ENCODE measurements around the gene GPC6. TPM values are rescaled to one million over a fixed set of nuclear protein-coding genes. Genes with fewer than 3 reads are reported as not detected.

Gene GPC6
- total and polyA plus RNA-seq, 4 donors: 5.9 to 29.1 (median 18.2) TPM

DNA sequence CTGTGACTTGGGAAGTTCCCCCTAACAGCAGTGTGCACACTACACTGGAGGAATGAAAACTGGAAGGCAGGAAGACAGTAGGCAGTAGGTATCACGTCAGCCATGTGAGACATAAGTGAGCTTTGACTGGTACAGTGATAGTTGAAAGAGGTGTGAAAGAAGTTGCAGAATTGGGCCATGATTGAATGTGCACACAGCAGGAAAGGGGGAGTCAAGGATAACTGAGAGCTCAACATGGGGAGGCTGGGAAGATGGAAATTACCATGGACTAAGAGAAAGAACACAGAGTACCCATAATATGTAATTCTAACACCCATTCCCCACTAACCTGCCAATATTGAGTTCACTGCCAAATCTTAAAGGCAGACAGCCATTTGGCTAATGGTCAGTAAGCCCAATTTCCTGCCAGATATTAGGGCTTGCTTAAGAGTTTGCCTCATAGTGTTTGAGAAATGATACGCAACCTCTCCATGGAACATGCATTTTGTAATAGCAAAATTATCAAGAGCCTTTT is 931.2 kb downstream of the GPC6 start:
- Histone ChIP-seq H3K36me3 (ENCODE audit: control insufficient read depth in 4 of 4, insufficient read depth in 3 of 4, low read depth in 1 of 4, low read length in 3 of 4) (no peaks in the 10 kb centered on the region), H3K9me3 (ENCODE audit: control insufficient read depth in 4 of 4, low read length in 3 of 4) (no peaks in the 10 kb centered on the region), H3K4me3 (ENCODE audit: low read depth in 1 of 3, low read length in 3 of 3) (no peak overlapping the region), H3K9ac (ENCODE audit: low read depth in 1 of 2, low read length in 2 of 2) (no peak overlapping the region), H3K27ac (ENCODE audit: low read depth in 1 of 2, low read length in 2 of 2) (peak overlapping the region in 1 of 2 donors; percentile 13), H3K27me3 (ENCODE audit: control insufficient read depth in 4 of 4, insufficient read depth in 4 of 4, low read length in 3 of 4) (no peaks in the 10 kb centered on the region), H3K4me1 (ENCODE audit: control insufficient read depth in 4 of 4, insufficient read depth in 4 of 4, low read length in 3 of 4) (peaks cover 4 to 43% (median 33%) of the 10 kb centered on the region in 4 donors)
- TF ChIP-seq RXRA (IDR thresholded peaks at IDR 0.05) (peak; percentile 89 to 94), SP1 (IDR thresholded peaks at IDR 0.05) (peak; percentile 78), RAD21 (IDR thresholded peaks at IDR 0.05) (peak; percentile 63 to 67), HNF4G (IDR thresholded peaks at IDR 0.05) (peak; percentile 48), NR2F2 (IDR thresholded peaks at IDR 0.05) (peak; percentile 51), JUND (IDR thresholded peaks at IDR 0.05) (peak; percentile 83 to 93), EGR1 (IDR thresholded peaks at IDR 0.05; ENCODE audit: low read depth in 2 of 2) (peak in 1 of 2 donors; percentile 40), HNF4A (conservative IDR thresholded peaks at IDR 0.05) (peak; percentile 83 to 85), FOXA1 (IDR thresholded peaks at IDR 0.05) (no peak), GABPA (IDR thresholded peaks at IDR 0.05 in 1 of 2, conservative IDR thresholded peaks at IDR 0.05 in 1 of 2) (no peak), YY1 (IDR thresholded peaks at IDR 0.05) (peak; percentile 90)
- TF ChIP-seq, protein P1, sequence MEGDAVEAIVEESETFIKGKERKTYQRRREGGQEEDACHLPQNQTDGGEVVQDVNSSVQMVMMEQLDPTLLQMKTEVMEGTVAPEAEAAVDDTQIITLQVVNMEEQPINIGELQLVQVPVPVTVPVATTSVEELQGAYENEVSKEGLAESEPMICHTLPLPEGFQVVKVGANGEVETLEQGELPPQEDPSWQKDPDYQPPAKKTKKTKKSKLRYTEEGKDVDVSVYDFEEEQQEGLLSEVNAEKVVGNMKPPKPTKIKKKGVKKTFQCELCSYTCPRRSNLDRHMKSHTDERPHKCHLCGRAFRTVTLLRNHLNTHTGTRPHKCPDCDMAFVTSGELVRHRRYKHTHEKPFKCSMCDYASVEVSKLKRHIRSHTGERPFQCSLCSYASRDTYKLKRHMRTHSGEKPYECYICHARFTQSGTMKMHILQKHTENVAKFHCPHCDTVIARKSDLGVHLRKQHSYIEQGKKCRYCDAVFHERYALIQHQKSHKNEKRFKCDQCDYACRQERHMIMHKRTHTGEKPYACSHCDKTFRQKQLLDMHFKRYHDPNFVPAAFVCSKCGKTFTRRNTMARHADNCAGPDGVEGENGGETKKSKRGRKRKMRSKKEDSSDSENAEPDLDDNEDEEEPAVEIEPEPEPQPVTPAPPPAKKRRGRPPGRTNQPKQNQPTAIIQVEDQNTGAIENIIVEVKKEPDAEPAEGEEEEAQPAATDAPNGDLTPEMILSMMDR (IDR thresholded peaks at IDR 0.05; ENCODE audit: low read depth, low read length, missing input control): no peak
- TF ChIP-seq, protein P2, sequence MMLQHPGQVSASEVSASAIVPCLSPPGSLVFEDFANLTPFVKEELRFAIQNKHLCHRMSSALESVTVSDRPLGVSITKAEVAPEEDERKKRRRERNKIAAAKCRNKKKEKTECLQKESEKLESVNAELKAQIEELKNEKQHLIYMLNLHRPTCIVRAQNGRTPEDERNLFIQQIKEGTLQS (IDR thresholded peaks at IDR 0.05): peak; percentile 83
- TF ChIP-seq, protein P3, sequence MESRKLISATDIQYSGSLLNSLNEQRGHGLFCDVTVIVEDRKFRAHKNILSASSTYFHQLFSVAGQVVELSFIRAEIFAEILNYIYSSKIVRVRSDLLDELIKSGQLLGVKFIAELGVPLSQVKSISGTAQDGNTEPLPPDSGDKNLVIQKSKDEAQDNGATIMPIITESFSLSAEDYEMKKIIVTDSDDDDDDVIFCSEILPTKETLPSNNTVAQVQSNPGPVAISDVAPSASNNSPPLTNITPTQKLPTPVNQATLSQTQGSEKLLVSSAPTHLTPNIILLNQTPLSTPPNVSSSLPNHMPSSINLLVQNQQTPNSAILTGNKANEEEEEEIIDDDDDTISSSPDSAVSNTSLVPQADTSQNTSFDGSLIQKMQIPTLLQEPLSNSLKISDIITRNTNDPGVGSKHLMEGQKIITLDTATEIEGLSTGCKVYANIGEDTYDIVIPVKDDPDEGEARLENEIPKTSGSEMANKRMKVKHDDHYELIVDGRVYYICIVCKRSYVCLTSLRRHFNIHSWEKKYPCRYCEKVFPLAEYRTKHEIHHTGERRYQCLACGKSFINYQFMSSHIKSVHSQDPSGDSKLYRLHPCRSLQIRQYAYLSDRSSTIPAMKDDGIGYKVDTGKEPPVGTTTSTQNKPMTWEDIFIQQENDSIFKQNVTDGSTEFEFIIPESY (IDR thresholded peaks at IDR 0.05): peak; percentile 84
- TF ChIP-seq, protein P4, sequence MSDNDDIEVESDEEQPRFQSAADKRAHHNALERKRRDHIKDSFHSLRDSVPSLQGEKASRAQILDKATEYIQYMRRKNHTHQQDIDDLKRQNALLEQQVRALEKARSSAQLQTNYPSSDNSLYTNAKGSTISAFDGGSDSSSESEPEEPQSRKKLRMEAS (IDR thresholded peaks at IDR 0.05): peak; percentile 81
- 25% methylated on average over 2 of the region's 2 CpGs for WGBS
- DNase-seq (ENCODE audit: low spot score): no peak

DNA sequence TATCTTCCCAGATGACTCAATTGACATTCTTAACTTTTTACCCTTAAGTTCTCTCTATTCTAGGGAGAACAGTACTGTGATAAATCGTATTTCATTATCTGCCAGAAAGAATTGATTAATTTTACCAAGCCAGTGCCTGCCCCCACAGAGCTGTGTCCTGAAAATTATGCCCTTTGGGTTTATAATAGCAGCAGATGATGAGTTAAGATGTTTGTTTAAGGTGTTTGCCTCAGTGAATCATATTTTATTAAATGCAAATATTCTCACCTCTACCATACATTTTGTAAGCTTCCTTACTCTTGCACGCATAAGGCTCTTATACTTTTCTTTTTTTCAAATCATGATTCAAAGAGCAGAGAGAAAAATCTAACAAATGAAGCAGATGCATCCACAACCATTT is 934.3 kb downstream of the GPC6 start:
- Histone ChIP-seq H3K36me3 (ENCODE audit: control insufficient read depth in 4 of 4, insufficient read depth in 3 of 4, low read depth in 1 of 4, low read length in 3 of 4) (no peaks in the 10 kb centered on the region), H3K27ac (ENCODE audit: low read depth in 1 of 2, low read length in 2 of 2) (no peak overlapping the region), H3K9ac (ENCODE audit: low read depth in 1 of 2, low read length in 2 of 2) (no peak overlapping the region), H3K4me1 (ENCODE audit: control insufficient read depth in 4 of 4, insufficient read depth in 4 of 4, low read length in 3 of 4) (peaks cover 2 to 19% (median 15%) of the 10 kb centered on the region in 4 donors), H3K4me3 (ENCODE audit: low read depth in 1 of 3, low read length in 3 of 3) (no peak overlapping the region), H3K9me3 (ENCODE audit: control insufficient read depth in 4 of 4, low read length in 3 of 4) (no peaks in the 10 kb centered on the region), H3K27me3 (ENCODE audit: control insufficient read depth in 4 of 4, insufficient read depth in 4 of 4, low read length in 3 of 4) (no peaks in the 10 kb centered on the region)
- 70% methylated on average over 2 of the region's 2 CpGs for WGBS
- TF ChIP-seq, protein P5, sequence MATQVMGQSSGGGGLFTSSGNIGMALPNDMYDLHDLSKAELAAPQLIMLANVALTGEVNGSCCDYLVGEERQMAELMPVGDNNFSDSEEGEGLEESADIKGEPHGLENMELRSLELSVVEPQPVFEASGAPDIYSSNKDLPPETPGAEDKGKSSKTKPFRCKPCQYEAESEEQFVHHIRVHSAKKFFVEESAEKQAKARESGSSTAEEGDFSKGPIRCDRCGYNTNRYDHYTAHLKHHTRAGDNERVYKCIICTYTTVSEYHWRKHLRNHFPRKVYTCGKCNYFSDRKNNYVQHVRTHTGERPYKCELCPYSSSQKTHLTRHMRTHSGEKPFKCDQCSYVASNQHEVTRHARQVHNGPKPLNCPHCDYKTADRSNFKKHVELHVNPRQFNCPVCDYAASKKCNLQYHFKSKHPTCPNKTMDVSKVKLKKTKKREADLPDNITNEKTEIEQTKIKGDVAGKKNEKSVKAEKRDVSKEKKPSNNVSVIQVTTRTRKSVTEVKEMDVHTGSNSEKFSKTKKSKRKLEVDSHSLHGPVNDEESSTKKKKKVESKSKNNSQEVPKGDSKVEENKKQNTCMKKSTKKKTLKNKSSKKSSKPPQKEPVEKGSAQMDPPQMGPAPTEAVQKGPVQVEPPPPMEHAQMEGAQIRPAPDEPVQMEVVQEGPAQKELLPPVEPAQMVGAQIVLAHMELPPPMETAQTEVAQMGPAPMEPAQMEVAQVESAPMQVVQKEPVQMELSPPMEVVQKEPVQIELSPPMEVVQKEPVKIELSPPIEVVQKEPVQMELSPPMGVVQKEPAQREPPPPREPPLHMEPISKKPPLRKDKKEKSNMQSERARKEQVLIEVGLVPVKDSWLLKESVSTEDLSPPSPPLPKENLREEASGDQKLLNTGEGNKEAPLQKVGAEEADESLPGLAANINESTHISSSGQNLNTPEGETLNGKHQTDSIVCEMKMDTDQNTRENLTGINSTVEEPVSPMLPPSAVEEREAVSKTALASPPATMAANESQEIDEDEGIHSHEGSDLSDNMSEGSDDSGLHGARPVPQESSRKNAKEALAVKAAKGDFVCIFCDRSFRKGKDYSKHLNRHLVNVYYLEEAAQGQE (IDR thresholded peaks at IDR 0.05): no peak
- TF ChIP-seq EGR1 (IDR thresholded peaks at IDR 0.05; ENCODE audit: low read depth in 2 of 2) (no peak), TAF1 (conservative IDR thresholded peaks at IDR 0.05) (no peak), FOXA2 (IDR thresholded peaks at IDR 0.05) (no peak), YY1 (IDR thresholded peaks at IDR 0.05) (no peak), SP1 (IDR thresholded peaks at IDR 0.05) (no peak), NR2F2 (IDR thresholded peaks at IDR 0.05) (no peak), RAD21 (IDR thresholded peaks at IDR 0.05) (no peak), RXRA (IDR thresholded peaks at IDR 0.05) (no peak)
- TF ChIP-seq, protein P2 (IDR thresholded peaks at IDR 0.05): no peak
- TF ChIP-seq, protein P3 (IDR thresholded peaks at IDR 0.05): no peak
- TF ChIP-seq, protein P1 (IDR thresholded peaks at IDR 0.05; ENCODE audit: low read depth, low read length, missing input control): no peak
- DNase-seq (ENCODE audit: low spot score): no peak

Data from liver (tissue), 9 donors.